Neural progenitor cell (in vitro differentiated cells): ENCODE data around the gene RBFOX1. TPM values are rescaled to one million over a fixed set of nuclear protein-coding genes. Genes with fewer than 3 reads are reported as not detected.

Source experiments
- DNase-seq: peaks from one replicate; pipeline ENCODE4 v3.0.0-alpha.2; 2016; ENCODE audit warnings: low spot score
- H2AFZ ChIP-seq: fragments of 200-600 bp; sonication (generic); replicated peaks from 2 replicates; pipeline ENCODE4 v1.6.1; 2016; ENCODE audit warnings: antibody characterized with exemption
- H3F3A ChIP-seq: fragments of 200-600 bp; sonication (generic); 2 replicates; pipeline ENCODE4 v1.6.1; 2016; ENCODE audit warnings: antibody characterized with exemption, low read depth
- H3K27ac ChIP-seq: fragments of 200-600 bp; sonication (generic); 2 replicates; pipeline ENCODE4 v1.5.1; 2016; ENCODE audit warnings: mild to moderate bottlenecking
- H3K27me3 ChIP-seq: fragments of 200-600 bp; sonication (generic); 2 replicates; pipeline ENCODE4 v1.6.1; 2016; ENCODE audit warnings: mild to moderate bottlenecking, moderate library complexity
- H3K36me3 ChIP-seq: fragments of 200-600 bp; sonication (generic); 2 replicates; pipeline ENCODE4 v1.5.1; 2016
- H3K4me1 ChIP-seq: fragments of 200-600 bp; sonication (generic); 2 replicates; pipeline ENCODE4 v1.6.1; 2016; ENCODE audit warnings: mixed run types
- H3K4me2 ChIP-seq: fragments of 200-600 bp; sonication (generic); 2 replicates; pipeline ENCODE4 v1.6.1; 2016
- H3K4me3 ChIP-seq: fragments of 200-600 bp; sonication (generic); 2 replicates; pipeline ENCODE4 v1.5.1; 2016
- H3K79me2 ChIP-seq: fragments of 200-600 bp; sonication (generic); 2 replicates; pipeline ENCODE4 v1.6.1; 2016; ENCODE audit warnings: low read depth
- H3K9ac ChIP-seq: fragments of 200-600 bp; sonication (generic); 2 replicates; pipeline ENCODE4 v1.6.1; 2016
- H3K9me3 ChIP-seq: fragments of 200-600 bp; sonication (generic); 2 replicates; pipeline ENCODE4 v1.5.1; 2016; ENCODE audit warnings: low read depth
- H4K20me1 ChIP-seq: fragments of 200-600 bp; sonication (generic); 2 replicates; pipeline ENCODE4 v1.6.1; 2016; ENCODE audit warnings: low read depth
- H3K27ac Mint-ChIP-seq: 3 replicates; pipeline ENCODE4 v1.8.0; 2021; ENCODE audit warnings: mixed read lengths
- H3K27me3 Mint-ChIP-seq: 2 replicates; pipeline ENCODE4 v1.8.0; 2022; ENCODE audit warnings: low read depth, mild to moderate bottlenecking, inconsistent platforms, moderate library complexity, mixed read lengths; ENCODE audit not compliant: insufficient read depth
- H3K36me3 Mint-ChIP-seq: 3 replicates; pipeline ENCODE4 v1.8.0; 2021; ENCODE audit warnings: mixed read lengths
- H3K4me1 Mint-ChIP-seq: 3 replicates; pipeline ENCODE4 v1.8.0; 2021; ENCODE audit warnings: mixed read lengths
- H3K4me3 Mint-ChIP-seq: 3 replicates; pipeline ENCODE4 v1.8.0; 2021; ENCODE audit warnings: mild to moderate bottlenecking, moderate library complexity, mixed read lengths
- H3K9me3 Mint-ChIP-seq: 3 replicates; pipeline ENCODE4 v1.8.0; 2020; ENCODE audit warnings: mixed read lengths
- CTCF ChIP-seq: fragments of 200-600 bp; sonication (generic); IDR thresholded peaks from 2 replicates; pipeline ENCODE4 v1.5.1; 2017; ENCODE audit warnings: antibody characterized with exemption, mild to moderate bottlenecking
- EZH2 ChIP-seq: fragments of 200-600 bp; sonication (generic); IDR thresholded peaks from 2 replicates; pipeline ENCODE4 v1.6.1; 2017; ENCODE audit warnings: antibody characterized with exemption, mild to moderate bottlenecking, moderate library complexity
- EZH2phosphoT487 ChIP-seq: fragments of 200-600 bp; sonication (generic); IDR thresholded peaks from 2 replicates; pipeline ENCODE4 v1.6.1; 2017; ENCODE audit warnings: antibody characterized with exemption
- total RNA-seq: library from RNA; depleted of rRNA; stranded (reverse); fragments of >200 nt; gene quantifications from 2 replicates; pipeline ENCODE4 v1.2.3, GENCODE V29; 2015; ENCODE audit warnings: low replicate concordance

Gene RBFOX1
- total RNA-seq, 1 donor from 2014 or later, result 1.2 TPM

DNA sequence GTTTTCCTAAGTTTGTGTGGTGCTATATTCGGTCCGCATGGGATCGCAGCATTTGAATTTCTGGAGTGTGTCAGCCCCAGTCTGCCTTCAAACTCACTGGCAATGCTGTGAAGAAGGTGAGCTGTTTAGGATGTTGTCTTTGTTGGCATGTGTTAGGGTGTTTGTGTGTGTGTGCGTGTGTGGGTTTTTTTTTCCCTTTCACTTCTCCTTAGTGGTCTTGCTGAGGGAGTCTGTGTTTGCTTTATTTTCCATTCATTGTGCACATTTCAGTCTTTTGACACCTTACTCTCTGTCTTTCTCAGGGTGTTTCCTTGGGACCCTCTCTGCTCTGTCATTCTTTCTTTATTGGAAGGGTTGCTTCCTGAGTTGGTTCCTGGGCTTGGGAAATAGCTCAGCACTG, 27.7 kb upstream of the RBFOX1 start:
- H3K36me3 Mint-ChIP-seq, result no peaks in the 10 kb centered on the region
- H3K4me3 ChIP-seq, result peak overlapping the region; percentile 53

DNA sequence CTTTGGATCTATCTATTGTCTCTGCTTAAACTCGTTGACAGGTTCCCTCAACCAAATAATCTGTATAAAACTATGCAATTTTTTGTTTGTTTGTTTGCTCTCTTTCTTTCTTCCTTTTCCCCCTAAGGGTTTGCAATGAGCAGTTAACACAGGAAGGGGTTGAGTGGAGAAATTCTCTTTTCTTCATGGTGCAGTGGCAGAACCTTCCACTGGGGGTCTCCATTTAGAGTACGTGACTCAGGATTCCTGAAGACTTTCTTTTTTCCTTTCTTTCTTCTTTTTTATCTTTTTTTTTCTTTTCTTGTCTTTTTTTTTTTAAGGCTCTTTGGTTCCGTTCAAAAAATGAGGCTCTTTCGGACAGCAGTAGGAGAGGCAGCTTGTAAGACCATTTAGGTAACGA, 19.5 kb upstream of the RBFOX1 start:
- H2AFZ ChIP-seq, result no peak overlapping the region
- H3K4me2 ChIP-seq, result no peak overlapping the region
- Mint-ChIP-seq H3K36me3 (no peaks in the 10 kb centered on the region), H3K4me1 (peaks cover 9% of the 10 kb centered on the region), H3K27ac (no peak overlapping the region), H3K27me3 (peaks cover 11% of the 10 kb centered on the region), H3K4me3 (no peak overlapping the region), H3K9me3 (no peaks in the 10 kb centered on the region)
- no peak overlapping the region for H3K4me3 ChIP-seq
- H3F3A ChIP-seq, result no peaks in the 10 kb centered on the region
- H3K9ac ChIP-seq, result no peak overlapping the region
- no peak overlapping the region for H3K27ac ChIP-seq
- peaks cover 13% of the 10 kb centered on the region for H3K4me1 ChIP-seq
- no peaks in the 10 kb centered on the region for H3K36me3 ChIP-seq
- H3K27me3 ChIP-seq, result no peaks in the 10 kb centered on the region
- peak; percentile 50 for DNase-seq
- no peak for TF ChIP-seq EZH2phosphoT487
- no peak for TF ChIP-seq EZH2
- peak; percentile 76 for TF ChIP-seq CTCF
- no peaks in the 10 kb centered on the region for H3K79me2 ChIP-seq
- no peaks in the 10 kb centered on the region for H4K20me1 ChIP-seq
- H3K9me3 ChIP-seq, result no peaks in the 10 kb centered on the region

More for the DNA sequence above, 27.7 kb upstream of the RBFOX1 start:
- Histone ChIP-seq H4K20me1 (no peaks in the 10 kb centered on the region), H3K27ac (no peak overlapping the region), H3K27me3 (peaks cover 73% of the 10 kb centered on the region), H3K79me2 (no peaks in the 10 kb centered on the region), H3K9ac (no peak overlapping the region), H3K36me3 (no peaks in the 10 kb centered on the region), H3K9me3 (no peaks in the 10 kb centered on the region), H3K4me1 (peaks cover 20% of the 10 kb centered on the region), H3K4me2 (peak overlapping the region; percentile 88), H2AFZ (no peak overlapping the region), H3F3A (no peaks in the 10 kb centered on the region)
- Mint-ChIP-seq H3K4me1 (peaks cover 14% of the 10 kb centered on the region), H3K27me3 (peaks cover 37% of the 10 kb centered on the region), H3K4me3 (peak overlapping the region; percentile 85), H3K9me3 (no peaks in the 10 kb centered on the region), H3K27ac (no peak overlapping the region)
- no peak for DNase-seq
- TF ChIP-seq EZH2phosphoT487, result no peak
- no peak for TF ChIP-seq EZH2
- TF ChIP-seq CTCF, result no peak

GRCh38 chr16:7314163-7314562, 18.5 kb upstream of the RBFOX1 start:
- Mint-ChIP-seq H3K9me3 (no peaks in the 10 kb centered on the region), H3K27ac (no peak overlapping the region), H3K36me3 (no peaks in the 10 kb centered on the region), H3K27me3 (peaks cover 8% of the 10 kb centered on the region), H3K4me3 (no peak overlapping the region), H3K4me1 (peaks cover 15% of the 10 kb centered on the region)
- TF ChIP-seq CTCF, result no peak
- TF ChIP-seq EZH2phosphoT487, result no peak
- TF ChIP-seq EZH2, result no peak
- H3K9me3 ChIP-seq, result no peaks in the 10 kb centered on the region
- no peak overlapping the region for H3K4me2 ChIP-seq
- H2AFZ ChIP-seq, result peak overlapping the region; percentile 76
- H3F3A ChIP-seq, result no peaks in the 10 kb centered on the region
- no peak overlapping the region for H3K9ac ChIP-seq
- no peaks in the 10 kb centered on the region for H3K36me3 ChIP-seq
- H3K27ac ChIP-seq, result no peak overlapping the region
- no peaks in the 10 kb centered on the region for H4K20me1 ChIP-seq
- DNase-seq, result no peak
- no peaks in the 10 kb centered on the region for H3K79me2 ChIP-seq
- H3K4me3 ChIP-seq, result no peak overlapping the region
- no peaks in the 10 kb centered on the region for H3K27me3 ChIP-seq
- peaks cover 20% of the 10 kb centered on the region for H3K4me1 ChIP-seq
